ENCODE measurements around the gene DPP3.
"Not testable (repeated sequence)": the region's sequence is repeated elsewhere in the genome, so short reads cannot be mapped to it uniquely, and the experiment has no call there.

The DPP3 gene

DNA sequence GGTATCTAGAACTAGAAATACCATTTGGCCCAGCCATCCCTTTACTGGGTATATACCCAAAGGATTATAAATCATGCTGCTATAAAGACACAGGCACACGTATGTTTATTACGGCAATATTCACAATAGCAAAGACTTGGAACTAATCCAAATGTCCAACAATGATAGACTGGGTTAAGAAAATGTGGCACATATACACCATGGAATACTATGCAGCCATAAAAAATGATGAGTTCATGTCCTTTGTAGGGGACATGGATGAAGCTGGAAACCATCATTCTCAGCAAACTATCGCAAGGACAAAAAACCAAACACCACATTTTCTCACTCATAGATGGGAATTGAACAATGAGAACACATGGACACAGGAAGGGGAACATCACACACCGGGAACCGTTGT, 16.1 kb upstream of the DPP3 start:
- not testable (repeated sequence) for DNase-seq (ENCODE audit: low spot score)

DNA sequence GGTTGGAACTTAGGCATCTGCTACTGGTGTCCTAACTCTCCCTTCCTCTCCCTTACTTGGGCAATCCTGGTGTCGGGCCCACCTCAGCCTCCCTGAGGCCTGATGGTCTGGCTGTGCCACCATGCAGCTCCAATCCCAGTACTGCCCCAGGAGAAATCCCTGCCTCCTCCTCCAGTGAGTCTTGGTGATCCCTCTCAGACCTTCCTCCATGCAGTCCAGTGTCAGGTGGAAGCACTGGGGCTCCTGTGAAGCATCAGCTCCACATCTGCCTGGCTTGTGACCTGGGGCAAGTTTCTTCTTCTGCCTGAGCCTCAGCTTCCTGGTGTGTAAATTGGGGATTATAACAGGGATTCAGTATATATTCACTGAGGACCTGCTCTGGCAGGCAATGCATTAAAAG, 15.3 kb upstream of the DPP3 start:
- DNase-seq (ENCODE audit: low spot score), result no peak

DNA sequence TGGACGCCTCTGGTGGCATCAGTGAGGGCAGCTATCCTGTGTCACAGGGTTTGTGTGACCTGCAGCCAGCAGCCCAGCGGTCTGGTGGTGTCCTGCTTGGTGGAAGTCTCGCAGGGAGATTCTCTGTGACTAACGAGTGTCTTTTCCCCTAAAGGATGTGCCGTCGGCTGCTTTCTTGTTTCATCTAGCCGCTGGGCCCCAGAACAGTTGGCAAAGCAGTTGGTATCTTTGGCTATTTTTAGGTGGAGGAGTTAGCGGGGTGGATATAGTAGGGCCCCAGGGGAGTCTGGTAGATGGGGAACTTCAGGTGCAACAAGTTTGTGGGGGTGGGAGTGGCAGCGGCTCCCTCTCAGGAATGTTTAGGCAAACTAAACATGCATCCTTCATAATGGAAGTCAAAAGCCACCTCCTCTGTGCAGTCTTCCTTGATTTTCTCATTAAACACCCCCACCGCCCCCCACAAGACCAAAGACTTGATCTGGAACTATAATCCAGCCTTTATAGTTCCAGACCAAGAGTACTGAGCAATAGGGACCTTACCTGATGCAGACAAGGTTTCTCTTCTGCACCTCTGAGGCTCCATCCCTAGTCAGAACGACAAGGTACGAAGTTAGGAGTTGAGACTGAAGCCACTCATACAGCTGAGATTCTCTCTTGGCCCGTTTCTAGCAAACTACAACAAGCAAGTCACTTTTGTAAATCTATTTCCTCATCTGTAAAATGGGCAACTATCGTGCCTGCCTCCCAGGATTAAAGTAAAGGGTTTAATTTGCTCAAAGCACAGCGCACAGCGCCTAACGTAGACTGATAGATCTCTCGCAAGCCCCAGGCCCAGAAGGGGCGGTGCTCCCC, 14.6 kb upstream of the DPP3 start:
- DNase-seq (ENCODE audit: low spot score), result no peak

DNA sequence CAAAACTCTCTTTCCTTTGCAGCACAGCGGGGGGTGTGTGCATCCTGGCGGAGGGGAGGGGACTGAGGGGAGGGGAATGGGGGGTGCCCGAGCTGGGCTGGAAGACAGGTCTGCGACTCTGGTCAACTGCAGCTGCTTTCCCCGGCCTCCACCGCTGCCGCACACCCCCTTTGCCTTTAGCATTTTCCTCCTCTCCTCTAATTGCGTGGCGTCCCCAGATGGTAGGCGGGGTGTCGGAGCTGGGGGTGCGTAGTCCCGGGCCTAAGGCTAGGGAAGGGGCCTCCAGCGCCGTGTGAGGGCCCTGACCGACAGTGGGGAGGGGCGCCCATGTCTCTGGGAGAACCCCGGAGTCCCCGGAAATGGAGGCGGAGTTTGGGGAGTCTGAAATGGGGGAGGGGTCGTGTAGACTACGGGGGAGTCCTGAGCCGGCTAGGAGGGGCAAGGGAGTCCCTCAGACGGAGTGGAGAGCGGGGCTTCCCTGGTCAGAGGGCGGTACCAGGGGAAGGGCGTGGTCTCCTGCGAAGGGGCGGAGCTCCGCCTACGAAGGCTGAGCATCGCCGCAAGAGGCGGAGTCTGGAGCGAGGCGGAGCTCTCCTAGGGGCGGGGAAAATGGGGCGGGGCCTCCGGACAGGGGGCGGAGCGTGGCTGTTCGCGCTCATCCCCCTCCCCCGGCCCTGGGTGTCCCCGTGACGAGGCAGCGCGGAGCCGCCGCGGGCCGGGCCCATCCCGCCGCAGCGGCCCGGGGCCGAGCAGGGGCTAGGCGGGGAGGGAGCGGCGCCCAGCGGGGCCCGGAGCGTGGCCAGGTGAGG, 13.8 kb upstream of the DPP3 start, which contains the start of gene PELI3:
PELI3 (plus strand) TSS at position 681 of the 809 bp plus-strand sequence. CDS start 1,224 bp downstream, outside the sequence.
- DNase-seq (ENCODE audit: low spot score), result peak; percentile 88

DNA sequence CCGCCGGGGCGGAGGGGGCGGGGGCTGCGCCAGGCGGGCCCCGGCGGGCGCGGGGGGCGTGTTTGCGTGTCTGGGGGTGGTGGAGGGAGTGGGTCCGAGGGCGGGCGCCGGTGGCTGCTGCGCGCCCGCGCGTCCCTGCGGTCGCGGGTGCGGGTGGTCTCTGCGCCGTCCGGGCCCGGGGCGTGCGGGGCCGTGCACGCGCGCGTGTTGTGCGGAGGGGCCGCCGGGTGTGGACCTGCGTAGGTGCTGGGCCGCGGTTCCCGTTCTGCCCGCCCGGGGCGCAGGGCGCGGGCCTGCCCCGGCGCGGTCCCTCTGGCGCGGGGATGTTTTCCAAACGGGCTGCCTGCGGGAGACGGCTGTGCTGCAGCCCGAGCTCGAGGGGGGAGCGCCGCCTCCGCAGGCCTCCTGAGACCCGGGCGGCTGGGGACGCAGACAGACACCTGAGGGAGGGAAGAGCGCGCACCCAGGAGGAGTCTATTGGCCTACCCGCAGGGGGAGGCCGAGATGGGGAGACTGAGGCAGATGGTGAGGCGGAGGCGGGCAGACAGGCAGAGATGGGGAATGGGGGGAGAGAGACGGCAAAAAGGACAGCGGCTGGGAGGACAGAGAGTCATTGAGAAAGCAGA, 13.1 kb upstream of the DPP3 start:
- no peak for DNase-seq (ENCODE audit: low spot score)

DNA sequence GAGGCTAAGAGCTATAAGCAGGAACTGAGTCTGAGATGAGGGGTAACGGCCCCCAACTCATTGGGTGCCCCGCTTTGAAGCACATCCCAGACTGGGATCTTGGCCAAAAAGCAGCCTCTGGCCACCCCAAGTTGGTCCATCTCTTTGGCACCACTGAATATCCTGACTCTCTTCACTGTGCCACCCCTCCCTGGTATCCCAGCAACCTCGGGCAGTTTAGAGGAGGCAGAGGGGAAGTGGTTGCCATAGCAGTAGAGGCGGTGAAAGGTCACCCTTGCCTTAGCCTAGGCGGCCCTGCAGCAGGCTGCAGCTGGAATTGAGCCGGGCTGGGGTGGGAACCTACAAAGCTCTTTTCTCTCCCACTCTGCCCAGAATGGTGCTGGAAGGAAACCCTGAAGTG, 12.5 kb upstream of the DPP3 start:
- no peak for DNase-seq (ENCODE audit: low spot score)

DNA sequence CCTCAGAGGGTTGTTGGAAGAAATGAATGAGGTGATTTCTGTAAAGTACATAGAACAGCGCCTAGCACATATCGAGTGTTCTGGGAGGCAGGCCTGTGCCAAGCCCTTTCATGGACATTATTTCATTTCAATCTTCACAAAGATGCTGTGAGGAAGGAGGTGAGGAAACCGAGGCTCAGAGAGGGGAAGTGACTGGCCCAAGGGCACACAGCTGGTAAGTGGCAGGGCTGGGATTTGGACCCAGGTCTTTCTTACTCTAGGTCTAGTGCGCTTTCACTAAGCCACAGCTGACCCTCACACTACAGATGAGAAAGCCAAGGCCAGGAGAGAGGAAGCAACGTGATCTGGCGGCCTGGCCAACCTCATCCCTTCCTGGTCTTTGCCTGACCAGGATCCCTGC, 11.5 kb upstream of the DPP3 start:
- no peak for DNase-seq (ENCODE audit: low spot score)

DNA sequence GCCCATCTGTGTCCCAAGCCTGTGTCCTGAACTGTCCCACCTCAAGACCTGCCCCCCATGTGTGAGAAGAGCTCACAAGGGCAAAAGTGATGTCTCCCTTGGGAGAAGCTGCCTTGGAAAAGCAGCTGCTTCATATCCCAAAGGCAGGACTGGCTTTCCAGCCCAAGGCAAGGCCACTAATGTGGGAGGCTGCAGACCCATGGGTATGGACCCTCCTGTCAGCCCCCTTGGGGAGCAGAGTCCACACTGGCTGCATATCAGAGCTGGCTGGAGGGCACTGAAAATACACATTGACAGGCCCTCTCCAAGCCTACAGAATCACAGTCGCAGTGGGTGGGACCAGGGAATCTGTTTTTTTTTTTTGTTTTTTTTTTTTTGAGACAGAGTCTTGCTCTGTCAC, 10.8 kb upstream of the DPP3 start:
- no peak for DNase-seq (ENCODE audit: low spot score)

DNA sequence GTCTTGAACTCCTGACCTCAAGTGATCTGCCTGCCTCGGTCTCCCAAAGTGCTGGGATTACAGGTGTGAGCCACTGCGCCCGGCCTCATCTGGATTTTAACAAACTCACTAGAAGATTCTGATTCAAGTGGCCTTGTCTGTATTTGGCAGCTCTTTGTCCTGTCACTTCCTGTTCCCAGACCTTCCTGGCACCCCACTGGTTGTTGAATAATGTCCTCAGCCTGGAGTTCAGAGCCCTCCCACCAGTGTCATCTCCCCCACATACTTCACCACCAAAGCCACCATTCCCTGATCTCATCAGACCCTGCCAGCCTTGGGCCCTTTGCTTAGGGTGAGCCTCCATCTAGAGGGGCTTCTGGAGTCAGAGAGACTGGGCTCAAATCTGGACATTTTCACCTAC, 10.2 kb upstream of the DPP3 start:
- no peak for DNase-seq (ENCODE audit: low spot score)

DNA sequence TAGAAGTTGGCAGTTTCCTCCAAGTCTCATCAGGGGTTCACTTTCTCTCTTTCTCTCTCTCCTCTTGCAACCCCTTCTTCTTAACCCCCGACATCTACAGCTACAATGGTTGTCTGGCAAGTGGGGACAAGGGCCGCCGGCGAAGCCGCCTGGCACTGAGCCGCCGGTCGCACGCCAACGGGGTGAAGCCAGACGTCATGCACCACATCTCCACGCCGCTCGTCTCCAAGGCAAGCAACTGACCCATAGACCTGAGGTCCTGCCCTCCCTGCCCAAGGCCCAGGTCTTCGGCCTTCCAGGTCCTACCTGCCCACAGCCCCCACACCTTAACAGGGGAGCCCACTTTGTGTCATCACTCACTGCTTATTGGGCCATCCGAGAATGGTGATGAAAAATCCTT, 9.1 kb upstream of the DPP3 start:
- no peak for DNase-seq (ENCODE audit: low spot score)

DNA sequence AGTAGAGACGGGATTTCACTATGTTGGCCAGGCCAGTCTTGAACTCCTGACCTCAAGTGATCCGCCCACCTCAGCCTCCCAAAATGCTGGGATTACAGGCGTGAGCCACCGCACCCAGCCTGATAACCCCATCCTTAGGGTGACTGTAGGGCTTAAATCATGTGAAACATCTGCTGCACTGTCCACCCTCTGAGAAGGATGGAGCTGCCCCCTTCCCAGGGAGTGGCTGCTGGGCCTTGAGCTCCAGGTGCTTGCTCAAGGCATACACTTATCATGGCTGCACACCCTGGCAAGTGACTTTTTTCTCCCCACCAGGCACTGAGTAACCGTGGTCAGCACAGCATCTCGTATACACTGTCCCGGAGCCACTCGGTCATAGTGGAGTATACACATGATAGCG, 8.2 kb upstream of the DPP3 start:
- no peak for DNase-seq (ENCODE audit: low spot score)

DNA sequence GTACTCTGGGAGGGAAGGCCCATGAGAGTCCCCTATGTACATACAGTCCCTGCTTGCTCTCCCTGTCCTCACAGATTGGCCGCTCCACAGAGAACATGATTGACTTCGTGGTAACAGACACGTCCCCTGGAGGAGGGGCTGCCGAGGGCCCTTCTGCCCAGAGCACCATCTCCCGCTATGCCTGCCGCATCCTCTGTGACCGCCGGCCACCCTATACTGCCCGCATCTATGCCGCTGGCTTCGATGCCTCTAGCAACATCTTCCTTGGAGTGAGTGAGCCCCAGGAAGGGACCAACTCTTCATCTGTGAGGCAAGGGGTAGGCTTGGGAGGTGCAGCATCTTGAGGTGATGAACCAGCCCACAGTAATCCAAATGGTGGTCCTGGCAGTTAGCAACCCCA, 7.1 kb upstream of the DPP3 start:
- no peak for DNase-seq (ENCODE audit: low spot score)

DNA sequence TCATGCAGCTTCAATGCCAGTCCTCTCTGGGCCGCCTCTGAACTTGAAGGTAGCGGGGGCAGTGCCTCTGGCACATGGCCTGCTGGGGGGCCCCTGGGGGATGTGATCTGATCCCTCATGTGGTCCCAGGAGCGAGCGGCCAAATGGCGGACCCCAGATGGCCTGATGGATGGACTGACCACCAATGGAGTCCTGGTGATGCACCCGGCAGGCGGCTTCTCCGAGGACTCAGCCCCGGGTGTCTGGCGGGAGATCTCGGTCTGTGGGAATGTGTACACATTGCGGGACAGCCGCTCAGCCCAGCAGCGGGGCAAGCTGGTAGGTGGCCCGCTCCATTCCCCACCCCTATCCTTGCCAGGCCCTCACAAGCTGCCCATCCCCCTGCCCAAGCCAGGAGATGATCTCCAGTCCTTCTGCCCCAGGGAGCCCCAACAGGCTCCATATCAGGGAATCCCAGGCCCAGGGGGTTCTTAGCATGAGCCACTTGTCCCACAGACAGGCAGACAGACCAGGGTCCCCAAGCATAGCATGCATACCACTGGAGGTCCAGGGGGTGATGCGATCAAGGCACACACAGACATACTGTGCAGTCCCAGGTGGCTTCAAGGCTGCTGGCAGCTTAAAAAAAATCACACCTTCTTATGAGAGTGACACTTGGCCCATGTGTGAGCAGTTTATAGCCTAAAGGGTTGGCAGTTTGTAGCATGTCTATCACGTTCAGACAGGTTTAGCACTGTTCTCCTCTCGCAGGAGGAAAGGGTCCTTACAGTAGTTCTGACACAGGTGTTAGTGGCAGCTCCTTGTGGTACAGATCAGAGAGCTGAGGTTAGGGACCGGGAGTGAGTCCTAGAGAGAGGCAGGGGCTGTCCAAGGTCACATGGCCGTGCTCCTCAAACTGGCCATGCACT, 6.4 kb upstream of the DPP3 start:
- no peak for DNase-seq (ENCODE audit: low spot score)

DNA sequence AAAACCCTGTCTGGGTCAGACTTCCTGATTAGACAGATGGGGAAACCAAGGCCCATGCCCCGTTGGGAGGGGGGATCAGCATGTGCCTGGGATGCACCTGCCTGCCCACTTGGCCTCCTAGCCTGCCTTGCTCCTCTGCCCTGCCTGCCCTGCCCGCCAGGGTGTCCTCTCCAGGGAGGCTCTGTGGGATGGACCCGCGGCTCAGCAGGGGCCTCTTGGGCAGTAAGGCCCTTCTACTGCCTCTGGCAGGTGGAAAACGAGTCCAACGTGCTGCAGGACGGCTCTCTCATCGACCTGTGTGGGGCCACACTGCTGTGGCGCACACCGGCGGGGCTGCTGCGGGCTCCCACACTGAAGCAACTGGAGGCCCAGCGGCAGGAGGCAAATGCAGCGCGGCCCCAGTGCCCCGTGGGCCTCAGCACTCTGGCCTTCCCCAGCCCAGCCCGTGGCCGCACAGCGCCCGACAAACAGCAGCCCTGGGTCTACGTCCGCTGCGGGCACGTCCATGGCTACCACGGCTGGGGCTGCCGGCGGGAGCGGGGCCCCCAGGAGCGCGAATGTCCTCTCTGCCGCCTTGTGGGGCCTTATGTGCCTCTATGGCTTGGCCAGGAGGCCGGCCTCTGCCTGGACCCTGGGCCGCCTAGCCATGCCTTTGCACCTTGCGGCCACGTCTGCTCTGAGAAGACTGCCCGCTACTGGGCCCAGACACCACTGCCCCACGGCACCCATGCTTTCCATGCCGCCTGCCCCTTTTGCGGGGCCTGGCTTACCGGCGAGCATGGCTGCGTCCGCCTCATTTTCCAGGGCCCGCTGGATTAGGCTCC, 4.7 kb upstream of the DPP3 start:
- no peak for DNase-seq (ENCODE audit: low spot score)

DNA sequence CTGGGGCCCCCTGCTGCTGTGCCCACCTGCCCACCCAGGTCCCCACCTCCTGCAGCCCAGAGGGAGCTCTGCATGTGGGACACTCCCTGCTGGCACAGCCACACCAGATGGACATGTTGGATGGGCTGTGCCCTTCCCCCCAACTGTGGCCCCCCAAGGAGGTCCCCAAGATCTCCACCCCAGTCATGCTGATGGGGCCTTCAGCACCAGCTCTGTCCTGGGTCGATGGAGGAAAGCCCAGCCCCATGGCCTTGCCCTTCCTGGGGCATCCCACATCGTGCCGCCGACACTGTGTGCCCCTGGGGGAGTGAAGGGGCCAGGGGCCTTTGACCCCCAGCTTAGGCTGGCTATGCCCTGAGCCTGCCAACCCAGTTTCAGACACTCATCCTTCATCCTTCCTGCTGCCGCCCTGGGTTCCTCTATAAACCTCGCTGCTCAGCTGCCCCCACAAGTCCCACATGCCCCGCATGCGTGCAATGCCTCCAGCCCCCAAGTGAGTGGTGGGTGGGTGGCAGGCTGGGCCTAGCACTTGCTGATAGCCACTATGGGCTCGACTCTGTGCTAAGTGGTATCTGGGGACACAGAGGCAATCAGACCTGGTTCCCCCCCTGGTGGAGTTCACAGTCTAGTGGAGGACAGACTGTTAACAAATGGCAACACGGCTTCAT, 3.9 kb upstream of the DPP3 start:
- no peak for DNase-seq (ENCODE audit: low spot score)

DNA sequence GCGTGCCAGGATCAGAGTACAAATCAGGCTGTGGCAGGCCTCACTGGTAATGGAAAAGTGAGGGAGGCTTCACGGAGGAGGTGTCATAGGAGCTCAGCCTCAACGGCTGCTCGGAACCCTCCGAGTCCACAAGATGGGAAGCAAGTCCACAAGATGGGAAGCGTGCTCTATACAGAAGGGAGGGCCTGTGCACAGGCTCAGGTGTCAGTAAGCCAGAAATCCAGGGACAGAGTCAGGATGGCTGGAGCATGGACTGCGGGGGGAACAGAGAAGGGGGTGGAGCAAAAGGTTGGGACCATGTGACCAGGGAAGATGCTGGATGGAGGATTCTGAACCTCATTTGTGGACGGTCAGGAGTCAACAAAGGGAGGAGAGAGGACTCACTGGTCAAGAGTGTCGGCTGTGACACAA, 3.4 kb upstream of the DPP3 start:
- DNase-seq (ENCODE audit: low spot score), result peak; percentile 45

DNA sequence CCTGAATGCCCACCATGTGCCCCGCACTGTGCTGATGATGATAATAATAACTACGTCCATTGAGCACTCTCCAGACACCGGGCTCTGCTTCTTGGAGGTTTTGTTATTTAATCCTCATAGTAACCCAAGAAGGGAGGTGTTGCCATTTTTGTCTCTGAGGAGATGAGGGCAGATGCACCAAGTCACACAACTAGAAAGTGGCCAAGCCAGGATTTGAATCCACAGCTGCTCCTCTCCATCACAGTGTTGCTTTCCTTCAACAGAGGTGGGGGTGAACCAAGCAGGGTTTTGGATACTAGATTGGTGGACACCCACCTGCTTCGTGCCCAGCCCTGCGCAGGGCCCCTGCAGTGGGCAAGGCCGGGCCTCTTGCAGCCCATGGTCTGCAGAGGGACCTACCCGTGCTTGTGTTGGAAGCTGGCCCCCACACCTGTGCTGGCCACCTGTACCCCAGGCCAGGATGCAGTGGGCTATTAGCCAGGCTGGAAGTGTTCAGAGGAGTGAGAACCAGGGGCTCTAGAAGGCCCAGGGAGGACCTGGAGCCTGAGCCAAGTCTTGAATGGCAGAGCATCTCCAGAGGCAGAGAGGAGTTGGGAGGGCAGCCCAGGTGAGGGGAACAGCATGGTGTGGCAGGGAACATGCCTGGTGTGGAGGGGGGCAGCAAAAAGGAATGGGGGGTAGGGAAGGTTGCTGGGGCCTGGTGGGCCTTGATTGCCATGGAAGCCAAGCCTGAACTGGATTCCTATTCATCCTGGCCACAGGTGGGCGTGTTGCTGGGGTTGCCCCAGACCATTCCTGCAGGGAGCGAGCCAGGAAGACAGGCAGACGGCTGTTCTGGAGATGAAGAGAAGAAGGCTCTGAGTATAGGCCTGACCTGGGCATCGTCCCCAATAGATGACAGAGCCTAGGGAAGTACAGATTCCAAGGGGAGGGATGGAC, 2.7 kb upstream of the DPP3 start:
- no peak for DNase-seq (ENCODE audit: low spot score)

DNA sequence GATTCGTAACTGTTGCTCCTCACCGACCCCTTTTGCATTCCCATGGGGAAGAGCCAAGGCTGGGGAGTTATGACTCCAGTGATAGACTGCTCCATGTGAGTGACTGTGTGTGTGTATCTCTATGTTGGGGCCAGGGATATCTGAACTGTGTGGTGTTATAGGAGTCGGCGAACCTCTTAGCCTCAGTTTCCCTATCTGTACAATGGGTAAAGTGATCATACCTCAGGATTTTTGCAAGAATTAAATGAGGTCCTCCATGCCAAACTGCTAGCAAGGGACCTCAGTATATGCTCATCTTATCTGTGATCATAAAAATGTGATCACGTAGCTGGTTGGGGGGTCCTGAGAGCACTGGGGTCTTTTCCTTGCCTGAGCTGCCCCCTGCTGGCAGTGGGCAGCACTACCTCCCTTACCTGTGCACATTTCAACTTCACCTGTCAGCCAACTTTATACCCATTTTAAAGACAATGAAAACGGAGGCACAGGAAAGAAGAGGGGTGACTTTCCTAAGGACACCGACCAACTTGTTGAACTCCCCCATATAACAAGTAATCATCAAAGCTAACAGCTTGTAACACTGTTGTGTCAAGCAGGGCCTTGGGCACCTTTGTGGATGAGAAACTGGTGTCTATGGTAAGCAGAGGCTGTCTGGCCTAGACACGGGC, 1.4 kb upstream of the DPP3 start:
- DNase-seq (ENCODE audit: low spot score), result peak; percentile 52
